Endothelial cell of umbilical vein (primary cell): ENCODE results near the gene IPO4. TPM values are rescaled to one million over a fixed set of nuclear protein-coding genes. Genes with fewer than 3 reads are reported as not detected.

Experiments
- BruUV-seq: library from RNA; stranded (reverse); fragments of 400-500 nt; replicated peaks from 2 replicates; lab custom pipeline; 2021; lab: Mats Ljungman, UMichigan
- CTCF ChIA-PET: fragments of 300-600, 350-600 bp; sonication (Branson Sonifier 250); formaldehyde crosslinking; loops from one replicate; lab custom pipeline; 2021; ENCODE audit warnings: antibody characterized with exemption, inconsistent platforms; lab: Charles Lee
- POLR2A ChIA-PET: fragments of 300-600, 350-600 bp; sonication (Branson Sonifier 250); formaldehyde crosslinking; loops from one replicate; lab custom pipeline; 2021; ENCODE audit warnings: antibody characterized with exemption, inconsistent platforms; lab: Charles Lee
- DNase-seq: peaks from one replicate; pipeline ENCODE4 v3.0.0-alpha.2; 2011; ENCODE audit warnings: low read depth, low spot score
- FAIRE-seq: peaks from 2 replicates; lab custom pipeline; 2011; peaks lifted over from hg19 to GRCh38; lab: Jason Lieb, UNC
- H2AFZ ChIP-seq: 2 replicates; pipeline ENCODE4 v1.6.0; 2012; ENCODE audit warnings: low read depth, low read length, control low read depth, inconsistent platforms
- H3K27ac ChIP-seq: 2 replicates; pipeline ENCODE4 v1.5.1; 2011; ENCODE audit warnings: low read depth, mild to moderate bottlenecking, control low read depth, low read length, moderate library complexity; ENCODE audit not compliant: insufficient read depth
- H3K27me3 ChIP-seq, 2 experiments: 2 replicates each; pipeline versions ENCODE4 v1.6.0 to v1.6.1; 2011; ENCODE audit warnings: low read length in 2 of 2, mixed read lengths in 1 of 2; ENCODE audit not compliant: control insufficient read depth in 2 of 2, insufficient read depth in 2 of 2
- H3K36me3 ChIP-seq, 2 experiments: 2 replicates in 1 of 2; 3 replicates in 1 of 2; pipeline ENCODE4 v1.5.1; 2011; ENCODE audit warnings: low read length in 2 of 2, mild to moderate bottlenecking in 1 of 2, moderate library complexity in 1 of 2; ENCODE audit not compliant: control insufficient read depth in 2 of 2, insufficient read depth in 2 of 2; ENCODE audit errors: extremely low read depth in 1 of 2
- H3K4me1 ChIP-seq: 3 replicates; pipeline ENCODE4 v1.5.1; 2011; ENCODE audit warnings: mild to moderate bottlenecking, low read length; ENCODE audit not compliant: control insufficient read depth, insufficient read depth; ENCODE audit errors: extremely low read depth
- H3K4me2 ChIP-seq: 2 replicates; pipeline ENCODE4 v1.6.1; 2011; ENCODE audit warnings: low read length, control low read depth, mixed read lengths; ENCODE audit not compliant: insufficient read depth
- H3K4me3 ChIP-seq, 3 experiments: fragments of 200-600 bp in 1 of 3; sonication (generic), shearing (Covaris generic) in 1 of 3; replicated peaks in 1 of 3; 2 replicates each; pipeline ENCODE4 v1.5.1; 2011 to 2016; ENCODE audit warnings: control low read depth in 3 of 3, low read length in 3 of 3, mild to moderate bottlenecking in 2 of 3, inconsistent platforms in 1 of 3, low read depth in 1 of 3, moderate library complexity in 1 of 3; ENCODE audit not compliant: insufficient read depth in 1 of 3
- H3K79me2 ChIP-seq: 2 replicates; pipeline ENCODE4 v1.6.0; 2012; ENCODE audit warnings: low read length, inconsistent platforms; ENCODE audit not compliant: control insufficient read depth, insufficient read depth
- H3K9ac ChIP-seq: replicated peaks from 2 replicates; pipeline ENCODE3; 2011; ENCODE audit warnings: low read length, control low read depth; ENCODE audit not compliant: insufficient read depth; ENCODE audit errors: extremely low read depth
- H3K9me1 ChIP-seq: replicated peaks from 3 replicates; pipeline ENCODE4 v1.6.0; 2011; ENCODE audit warnings: mild to moderate bottlenecking, low read length; ENCODE audit not compliant: control insufficient read depth, insufficient read depth; ENCODE audit errors: extremely low read depth
- H3K9me3 ChIP-seq: replicated peaks from 2 replicates; pipeline ENCODE4 v1.5.1; 2012; ENCODE audit warnings: low read length, inconsistent platforms; ENCODE audit not compliant: control insufficient read depth, insufficient read depth
- H4K20me1 ChIP-seq: replicated peaks from 2 replicates; pipeline ENCODE3; 2011; ENCODE audit warnings: mild to moderate bottlenecking, low read length; ENCODE audit not compliant: control insufficient read depth, insufficient read depth; ENCODE audit errors: extremely low read depth
- CTCF ChIP-seq, 2 donors: IDR thresholded peaks; 1 replicate in 1 of 2; 2 replicates in 1 of 2; pipeline ENCODE4 v1.5.1; 2011; ENCODE audit warnings: low read length in 2 of 2, mild to moderate bottlenecking in 2 of 2, moderate library complexity in 2 of 2, control low read depth in 1 of 2, inconsistent platforms in 1 of 2, low read depth in 1 of 2; ENCODE audit not compliant: insufficient read depth in 1 of 2; ENCODE audit errors: extremely low read depth in 1 of 2
- EZH2 ChIP-seq: IDR thresholded peaks from 2 replicates; pipeline ENCODE4 v1.6.1; 2012; ENCODE audit warnings: borderline replicate concordance, low read depth, mild to moderate bottlenecking, moderate library complexity, low read length, inconsistent platforms; ENCODE audit not compliant: severe bottlenecking
- FOS ChIP-seq: IDR thresholded peaks from 2 replicates; pipeline ENCODE4 v1.6.1; 2011; ENCODE audit warnings: mild to moderate bottlenecking, low read length, moderate library complexity, borderline replicate concordance; ENCODE audit not compliant: insufficient read depth
- GATA2 ChIP-seq: IDR thresholded peaks from 2 replicates; pipeline ENCODE4 v1.7.0; 2011; ENCODE audit warnings: low read depth, mild to moderate bottlenecking, moderate library complexity, mixed read lengths, low read length; ENCODE audit not compliant: insufficient read length, insufficient read depth
- JUN ChIP-seq: IDR thresholded peaks from 2 replicates; pipeline ENCODE4 v1.6.1; 2011; ENCODE audit warnings: borderline replicate concordance, low read depth; ENCODE audit not compliant: insufficient read length, insufficient read depth
- MAX ChIP-seq: IDR thresholded peaks from 2 replicates; pipeline ENCODE4 v1.6.1; 2011; ENCODE audit not compliant: insufficient read depth, insufficient read length
- MYC ChIP-seq: IDR thresholded peaks from one replicate; pipeline ENCODE4 v1.6.1; 2011; ENCODE audit warnings: mild to moderate bottlenecking, low read depth, low read length
- POLR2A ChIP-seq: IDR thresholded peaks from 2 replicates; pipeline ENCODE4 v1.6.1; 2012; ENCODE audit warnings: low read depth, mild to moderate bottlenecking, control low read depth, low read length
- POLR2AphosphoS5 ChIP-seq: IDR thresholded peaks from 2 replicates; pipeline ENCODE4 v1.6.1; 2012; ENCODE audit warnings: low read depth, mild to moderate bottlenecking, control low read depth, low read length, moderate library complexity; ENCODE audit not compliant: insufficient read depth
- dilution Hi-C: fragments of 300-500 bp; cut with MboI; formaldehyde crosslinking; loops from one replicate; pipeline ENCODE4 v1.15.0; 2019; ENCODE audit warnings: low sequenced_read_pairs; ENCODE audit not compliant: extremely low pct_ligation_motif_present
- intact Hi-C: fragments of 100-400 bp; cut with micrococcal nuclease; formaldehyde crosslinking; loops from one replicate; pipeline ENCODE4 v1.10.0; 2022
- polyA plus RNA-seq, 4 experiments: library from polyadenylated mRNA; depleted of rRNA in 3 of 4; stranded (reverse) in 3 of 4; unstranded in 1 of 4; fragments of >200 nt; gene quantifications; 2 replicates each; pipeline versions ENCODE4 v1.2.1 to v1.2.3, GENCODE V29; 2011 to 2012; ENCODE audit warnings: missing spikeins in 1 of 4
- total RNA-seq: library from RNA; stranded (reverse); gene quantifications from 2 replicates; pipeline ENCODE4 v1.2.3, GENCODE V29; 2021

Gene IPO4
- total and polyA plus RNA-seq, 2 donors (not counting 3 experiments of a cell fraction or from before 2014, with no cell fraction given) = 24.6 to 66.5 TPM

GRCh38 chr14:24194873-24195185 lies 6.2 kb upstream of the IPO4 start:
- intact Hi-C loops (loop anchor here (1.0 to 2.0 kb wide), 3 partner anchors 18 to 38 kb away; partner anchors contain the start of genes CHMP4A, GMPR2 and NEDD8), dilution Hi-C loops (no loop called here)
- Histone ChIP-seq H3K4me3 (peak overlapping the region; percentile 19 to 82 (median 69)), H4K20me1 (no peaks in the 10 kb centered on the region), H3K27ac (peak overlapping the region; percentile 93), H3K4me2 (peak overlapping the region; percentile 90), H3K4me1 (peaks cover 16% of the 10 kb centered on the region), H3K9ac (peak overlapping the region; percentile 94), H3K36me3 (peaks cover 5 to 18% of the 10 kb centered on the region in 2 experiments), H3K27me3 (no peaks in the 10 kb centered on the region), H3K9me1 (no peaks in the 10 kb centered on the region), H3K9me3 (no peaks in the 10 kb centered on the region), H2AFZ (peak overlapping the region; percentile 67), H3K79me2 (peaks cover 35% of the 10 kb centered on the region)
- no peak for TF ChIP-seq POLR2AphosphoS5
- no peak for TF ChIP-seq JUN
- TF ChIP-seq POLR2A = no peak
- TF ChIP-seq MAX = no peak
- TF ChIP-seq EZH2 = no peak
- TF ChIP-seq CTCF (IDR thresholded peaks at IDR 0.05; ENCODE audit: extremely low read depth in 1 of 2, insufficient read depth in 1 of 2, low read depth in 1 of 2, low read length in 2 of 2) = no peak
- no peak for TF ChIP-seq FOS
- TF ChIP-seq MYC = no peak
- TF ChIP-seq GATA2 = no peak
- POLR2A ChIA-PET = interaction anchor here (0.7 to 1.2 kb wide), 2 partner anchors 14 kb away, joined by 3 to 5 read pairs; no protein-coding TSS in a partner anchor
- BruUV-seq = no TSS peak
- CTCF ChIA-PET = interaction anchor here (0.5 to 3.9 kb wide), 5 partner anchors 21 to 237 kb away, joined by 3 to 19 read pairs (median 3); partner anchors contain the start of gene MDP1
- FAIRE-seq (no peak), DNase-seq (no peak)
